GM21529 (cell line): ENCODE results near the gene SCLY.
"Not testable (repeated sequence)": the region's sequence is repeated elsewhere in the genome, so short reads cannot be mapped to it uniquely, and the experiment has no call there.

Source experiments
- ATAC-seq: cut with Tn5 transposase; IDR thresholded peaks from one replicate; pipeline ENCODE4 v1.9.1; 2021; ENCODE audit not compliant: unreplicated experiment

Gene SCLY

DNA sequence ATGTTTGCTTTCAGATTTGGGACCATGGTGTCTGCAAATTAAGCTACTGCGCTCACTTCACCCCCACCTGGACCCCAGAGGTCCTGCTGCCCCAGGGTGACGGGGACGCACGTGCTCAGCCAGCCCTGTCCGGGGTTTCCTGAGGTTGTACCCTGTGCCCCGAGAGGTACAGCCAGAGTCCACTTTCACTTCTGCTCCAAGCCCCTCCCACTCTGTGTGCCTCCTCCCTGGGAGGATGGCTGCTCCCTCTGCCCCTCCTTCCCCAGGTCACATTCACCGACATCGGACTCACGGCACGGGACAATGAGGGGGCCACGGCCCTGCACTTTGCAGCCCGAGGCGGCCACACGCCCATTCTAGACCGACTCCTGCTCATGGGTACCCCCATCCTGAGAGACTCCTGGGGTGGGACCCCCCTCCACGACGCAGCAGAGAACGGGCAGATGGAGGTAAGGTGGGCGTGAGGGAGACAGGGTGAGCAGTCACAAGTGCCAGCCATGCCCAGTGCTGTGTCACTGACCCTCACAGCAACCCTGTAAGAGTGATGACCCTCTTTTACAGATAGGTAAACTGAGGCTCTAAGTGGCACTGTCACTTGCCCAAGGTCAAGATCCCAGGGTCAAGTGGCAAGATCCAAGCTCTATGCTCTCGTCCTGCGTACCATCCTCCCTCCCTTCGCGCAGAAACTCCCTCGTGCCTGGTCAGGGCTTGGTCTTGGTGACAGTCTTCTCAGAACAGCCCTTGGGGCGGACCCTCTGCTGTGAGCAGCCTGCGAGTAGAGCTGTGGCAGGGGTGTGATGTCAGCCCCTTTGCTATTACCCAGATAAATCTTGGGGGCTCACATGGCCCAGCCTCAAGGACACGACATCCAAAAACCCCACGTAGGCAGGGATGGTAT is 47.0 kb downstream of the SCLY start:
- peak; percentile 83 for ATAC-seq

DNA sequence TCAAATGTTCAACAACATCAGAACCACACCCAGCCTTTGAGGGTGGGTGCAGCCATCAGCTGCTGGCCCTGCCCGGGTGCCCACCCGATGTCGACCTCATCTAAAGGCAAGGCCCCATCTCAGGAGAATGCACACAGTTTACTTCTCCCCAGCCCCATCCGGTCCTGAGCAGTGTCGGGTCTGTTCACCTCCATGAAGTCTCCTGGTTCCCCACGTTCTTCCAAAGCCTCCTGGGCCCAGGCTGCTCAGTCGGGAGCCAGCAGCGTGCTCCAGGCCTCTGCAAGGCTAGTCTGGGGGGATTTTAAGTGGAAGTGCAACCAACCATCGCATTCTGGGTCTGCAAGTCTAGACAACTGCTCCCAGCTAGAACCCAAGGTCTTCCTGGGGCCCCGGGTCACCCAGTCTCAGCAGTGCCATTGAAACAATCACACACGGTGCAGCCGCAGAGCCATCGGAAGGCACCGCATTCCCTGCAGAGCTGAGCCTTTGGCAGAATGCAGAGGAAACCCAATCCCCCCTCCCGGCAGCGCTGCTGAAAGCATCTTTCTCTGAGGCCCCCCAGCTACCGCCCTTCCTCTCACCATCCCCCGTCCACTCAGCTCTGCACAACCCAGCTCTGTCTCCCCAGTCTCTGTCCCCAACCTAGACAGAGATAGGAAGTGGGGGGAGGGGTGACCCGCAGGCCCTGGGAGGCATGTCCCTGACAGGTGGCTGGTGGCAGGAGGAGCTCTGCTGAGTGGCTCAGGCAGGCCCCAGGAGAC is 47.8 kb downstream of the SCLY start:
- peak; percentile 67 for ATAC-seq

DNA sequence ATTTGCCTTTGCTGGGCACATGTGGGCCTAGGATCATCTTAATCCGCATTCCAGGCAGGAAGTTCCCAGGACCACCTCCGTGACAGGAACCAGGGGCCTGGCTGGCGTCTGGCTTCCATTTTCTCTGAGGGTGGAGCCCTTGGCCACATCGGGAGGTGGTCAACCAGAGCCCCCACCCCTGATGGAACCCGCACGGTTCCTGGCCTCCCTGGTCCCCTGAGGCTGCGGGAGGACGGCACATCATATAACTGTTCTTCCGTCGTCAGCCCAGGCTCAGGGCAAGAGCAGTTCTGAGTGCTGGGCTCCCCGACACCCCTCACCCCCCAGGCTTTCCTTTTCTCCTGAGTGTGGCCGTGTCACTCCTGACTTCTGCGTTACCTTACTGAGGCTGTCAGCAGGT is 52.8 kb downstream of the SCLY start:
- ATAC-seq = no peak

DNA sequence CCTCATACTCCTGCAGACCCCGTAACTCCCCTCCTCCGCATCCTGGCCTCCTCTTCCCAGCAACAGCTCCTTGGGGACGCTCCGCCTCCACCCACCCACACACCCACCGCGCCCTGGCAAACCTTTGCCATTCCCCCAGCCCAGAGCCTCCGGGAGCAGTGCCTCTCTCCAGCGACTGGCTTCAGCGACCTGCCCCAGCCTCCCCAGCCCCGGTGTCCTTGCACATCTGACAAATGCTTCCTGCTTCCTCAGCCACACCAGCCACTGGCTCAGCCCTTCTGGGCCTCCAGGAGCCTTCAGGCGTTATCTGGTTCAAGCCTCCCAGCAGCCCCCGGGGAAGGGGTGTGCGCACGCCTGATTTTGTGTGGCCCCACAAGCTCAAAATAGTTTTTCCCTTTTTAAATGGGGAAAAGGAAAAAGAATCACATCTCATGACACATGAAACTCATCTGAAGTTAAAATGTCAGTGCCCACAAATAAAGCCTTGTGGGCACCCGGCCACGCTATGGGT is 53.6 kb downstream of the SCLY start:
- no peak for ATAC-seq

DNA sequence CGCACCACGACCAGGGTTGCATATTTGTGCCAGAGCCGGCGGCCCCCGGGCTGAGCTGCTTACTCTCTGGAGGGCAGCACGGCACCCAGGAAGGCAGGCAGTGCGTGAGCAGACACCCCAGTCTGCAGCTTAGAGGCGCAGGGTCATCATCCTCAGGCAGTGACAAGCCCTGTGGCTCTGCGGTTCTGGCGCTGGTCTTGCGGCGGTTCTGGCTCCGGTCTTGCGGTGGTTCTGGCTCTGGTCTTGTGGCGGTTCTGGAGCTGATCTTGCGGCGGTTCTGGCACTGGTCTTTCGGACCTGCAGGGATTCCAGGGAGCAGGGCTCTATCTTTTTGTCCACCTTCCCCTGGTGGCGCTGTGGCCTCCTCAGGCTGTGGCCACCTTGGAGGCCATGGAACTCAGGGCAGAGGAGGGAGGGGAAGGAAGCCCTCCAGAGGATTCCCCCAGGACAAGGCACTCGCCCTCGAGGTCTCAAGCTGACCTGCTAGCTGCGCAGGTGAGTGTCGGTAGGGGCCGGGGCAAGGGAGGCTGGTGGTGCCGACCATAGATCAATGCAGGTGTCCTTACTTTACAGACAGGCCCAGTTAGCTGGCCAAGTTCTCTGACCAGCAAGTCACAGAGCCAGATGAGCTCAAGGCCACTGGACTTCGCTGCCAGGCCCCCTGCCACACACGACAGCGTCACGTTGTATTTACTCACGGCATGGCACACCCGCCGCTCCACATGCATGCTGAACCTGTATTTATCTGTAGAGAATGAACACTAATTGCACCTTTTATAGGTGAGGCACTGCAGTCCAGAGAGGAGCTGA is 54.3 kb downstream of the SCLY start:
- no peak for ATAC-seq

DNA sequence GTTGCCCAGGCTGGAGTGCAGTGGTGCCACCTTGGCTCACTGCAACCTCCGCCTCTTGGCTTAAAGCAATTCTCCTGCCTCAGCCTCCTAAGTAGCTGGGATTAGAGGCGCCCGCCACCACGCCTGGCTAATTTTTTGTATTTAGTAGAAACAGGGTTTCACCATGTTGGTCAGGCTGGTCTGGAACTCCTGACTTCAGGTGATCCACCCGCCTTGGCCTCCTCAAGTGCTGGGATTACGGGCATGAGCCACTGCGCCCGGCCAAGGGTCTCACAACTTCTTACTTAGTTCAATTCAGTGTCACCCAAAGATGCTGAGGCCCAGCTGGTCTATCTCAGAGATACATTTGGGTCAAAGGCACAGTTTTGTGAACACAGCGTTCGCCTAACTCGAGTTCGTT is 54.9 kb downstream of the SCLY start:
- not testable (repeated sequence) for ATAC-seq

DNA sequence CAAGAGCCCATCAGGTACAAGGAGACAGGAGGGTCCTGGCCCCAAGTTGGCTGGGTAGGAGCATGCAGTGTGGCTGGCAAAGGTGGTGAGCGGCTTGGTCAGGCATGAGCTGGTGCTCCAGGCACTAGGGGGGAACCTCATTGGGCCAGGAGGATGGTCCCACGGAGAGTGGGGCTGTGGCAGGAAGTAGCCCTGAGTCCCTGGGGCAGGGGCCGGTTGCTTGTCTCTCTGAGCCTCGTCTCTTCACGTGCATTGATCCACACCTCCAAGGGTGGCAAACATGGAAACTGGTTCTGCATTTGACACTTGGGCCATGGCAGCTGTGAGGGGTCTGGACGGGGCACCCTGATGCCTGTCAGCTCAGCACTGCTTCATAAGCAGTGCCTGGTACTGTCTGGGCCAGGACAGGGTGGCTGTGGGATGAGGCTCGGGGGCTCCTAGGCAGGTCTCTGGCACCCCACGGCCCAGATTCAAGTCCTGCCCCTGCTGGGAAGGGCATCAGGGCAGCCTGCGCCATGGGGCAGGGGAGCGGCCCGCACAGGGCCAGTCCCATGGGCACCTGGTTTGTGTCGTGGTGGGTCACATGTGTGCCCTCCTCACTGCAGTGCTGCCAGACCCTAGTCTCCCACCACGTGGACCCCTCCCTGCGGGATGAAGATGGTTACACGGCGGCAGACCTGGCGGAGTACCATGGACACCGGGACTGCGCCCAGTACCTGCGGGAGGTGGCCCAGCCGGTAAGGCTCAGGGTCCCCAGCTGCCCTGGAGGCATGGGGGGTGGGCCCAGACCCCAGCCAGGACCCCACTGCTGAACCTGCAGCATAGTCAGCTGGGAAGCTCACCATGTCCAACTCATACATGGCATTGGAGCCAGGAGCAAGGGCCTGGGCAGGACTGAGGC is 55.7 kb downstream of the SCLY start:
- ATAC-seq = no peak

DNA sequence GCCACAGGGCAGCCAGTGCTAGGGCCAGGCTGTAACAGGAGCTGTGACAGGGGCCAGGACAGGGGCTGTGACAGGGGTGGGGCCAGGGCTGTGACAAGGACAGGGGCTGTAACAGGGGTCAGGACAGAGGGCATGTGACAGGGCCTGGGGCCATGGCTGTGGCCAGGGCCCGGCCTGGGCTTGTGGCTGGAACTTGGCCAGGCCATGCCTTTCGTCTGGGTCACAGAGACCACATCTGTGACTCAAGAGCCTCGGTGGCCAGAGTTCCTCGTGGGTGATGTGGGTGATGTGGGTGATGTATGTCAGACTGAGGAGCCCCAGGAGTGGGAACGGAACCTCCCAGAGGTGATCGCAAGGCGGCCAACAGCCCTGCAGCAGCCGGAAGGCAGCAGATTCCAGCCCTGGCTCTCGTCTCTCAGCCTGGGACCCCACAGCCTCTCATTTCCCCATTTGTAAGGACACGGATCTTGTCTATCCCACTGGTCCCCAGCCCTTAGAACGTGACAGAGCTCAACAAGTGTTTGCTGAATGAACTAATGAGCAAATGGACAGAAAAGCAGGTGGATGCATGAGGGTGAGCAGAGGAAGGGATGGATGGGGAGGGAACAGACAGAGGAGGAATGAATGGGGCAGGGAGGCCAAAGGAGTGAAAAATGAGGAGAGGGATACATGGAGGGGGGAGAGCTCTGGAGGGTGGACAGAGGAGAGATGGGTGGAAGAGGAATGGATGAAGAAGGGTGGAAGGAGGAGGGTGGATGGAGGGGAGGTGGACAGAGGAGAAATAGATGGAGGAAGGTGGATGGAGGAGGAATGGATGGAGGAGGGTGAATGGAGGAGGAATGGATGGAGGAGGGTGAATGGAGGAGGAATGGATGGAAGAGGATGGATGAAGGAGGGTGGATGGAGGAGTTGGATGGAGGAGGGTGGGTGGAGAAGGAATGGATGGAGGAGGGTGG is 56.7 kb downstream of the SCLY start:
- ATAC-seq = no peak

DNA sequence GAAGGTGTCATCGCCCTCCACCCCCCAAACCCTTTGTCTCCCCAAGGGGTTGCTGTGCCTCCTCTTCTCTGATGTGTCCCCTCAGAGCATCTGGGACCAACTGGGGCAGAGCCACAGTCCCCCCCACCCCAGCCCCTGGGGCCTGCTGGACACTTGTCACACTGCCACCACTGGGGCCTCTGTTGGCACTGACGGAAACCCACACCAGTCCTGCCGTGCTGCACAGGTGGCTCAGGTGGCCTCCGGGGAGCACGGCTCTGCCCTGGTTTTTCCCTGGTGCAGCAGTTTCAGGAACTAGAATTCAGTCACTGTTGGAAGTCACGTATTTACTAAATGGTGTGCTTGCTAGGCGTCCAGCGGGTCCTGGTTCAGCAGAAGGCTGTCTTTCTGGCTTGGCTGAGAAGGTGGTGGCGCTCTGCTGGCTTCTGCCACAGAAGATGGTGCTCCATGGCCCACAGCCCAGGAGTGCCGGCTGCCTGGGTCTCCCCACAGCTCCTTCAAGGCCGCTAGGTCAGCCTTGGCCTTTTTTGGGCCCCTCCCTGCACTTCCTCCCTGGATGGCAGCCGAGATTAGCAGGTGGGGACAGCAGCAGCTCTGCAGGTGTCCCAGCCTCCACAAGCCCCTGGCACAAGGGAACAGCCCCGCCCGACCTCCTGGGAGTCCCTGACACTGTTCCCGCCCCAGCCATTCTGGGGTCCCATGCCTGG is 59.1 kb downstream of the SCLY start:
- peak; percentile 37 for ATAC-seq

DNA sequence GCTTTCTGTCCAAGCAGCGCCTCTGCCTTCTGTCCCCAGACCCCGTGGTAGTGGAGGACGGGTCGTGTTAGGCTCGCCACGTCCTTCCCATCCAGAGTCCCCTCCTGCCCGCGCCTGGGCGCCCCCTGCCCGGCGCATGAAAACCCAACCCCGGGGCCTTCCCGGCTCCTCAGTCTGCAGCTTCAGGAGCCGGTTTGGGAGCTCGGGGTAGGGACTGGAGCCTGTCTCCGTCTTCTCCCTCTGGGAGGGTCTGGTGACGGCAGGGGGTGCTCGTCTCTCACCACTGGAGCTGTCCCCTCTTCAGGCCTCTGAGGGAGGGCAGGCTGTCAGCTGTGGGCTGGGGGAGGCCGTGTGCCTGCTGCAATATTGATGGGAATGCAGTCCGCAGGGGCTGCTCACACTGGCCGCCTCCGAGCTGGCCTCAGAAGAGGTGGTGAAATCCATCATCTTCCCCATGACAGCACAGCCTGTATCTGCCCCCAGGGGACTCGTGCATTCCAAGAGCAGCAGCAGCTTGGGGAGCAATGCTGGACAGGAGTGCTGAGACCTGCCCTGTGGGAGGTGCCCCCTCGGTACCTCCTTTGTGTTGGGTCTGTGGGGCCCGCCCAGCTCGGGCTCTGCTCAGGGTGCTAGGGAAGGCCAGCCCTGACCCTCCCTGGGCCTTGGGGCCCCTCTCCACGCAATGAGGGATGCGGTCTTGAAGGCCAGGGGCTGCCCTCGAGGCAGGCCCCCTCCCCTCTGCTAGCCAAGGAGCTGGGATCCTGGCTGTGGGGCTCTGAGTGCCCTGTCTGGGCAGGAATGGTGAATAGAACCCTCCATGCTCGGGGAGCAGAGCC is 59.9 kb downstream of the SCLY start:
- no peak for ATAC-seq

DNA sequence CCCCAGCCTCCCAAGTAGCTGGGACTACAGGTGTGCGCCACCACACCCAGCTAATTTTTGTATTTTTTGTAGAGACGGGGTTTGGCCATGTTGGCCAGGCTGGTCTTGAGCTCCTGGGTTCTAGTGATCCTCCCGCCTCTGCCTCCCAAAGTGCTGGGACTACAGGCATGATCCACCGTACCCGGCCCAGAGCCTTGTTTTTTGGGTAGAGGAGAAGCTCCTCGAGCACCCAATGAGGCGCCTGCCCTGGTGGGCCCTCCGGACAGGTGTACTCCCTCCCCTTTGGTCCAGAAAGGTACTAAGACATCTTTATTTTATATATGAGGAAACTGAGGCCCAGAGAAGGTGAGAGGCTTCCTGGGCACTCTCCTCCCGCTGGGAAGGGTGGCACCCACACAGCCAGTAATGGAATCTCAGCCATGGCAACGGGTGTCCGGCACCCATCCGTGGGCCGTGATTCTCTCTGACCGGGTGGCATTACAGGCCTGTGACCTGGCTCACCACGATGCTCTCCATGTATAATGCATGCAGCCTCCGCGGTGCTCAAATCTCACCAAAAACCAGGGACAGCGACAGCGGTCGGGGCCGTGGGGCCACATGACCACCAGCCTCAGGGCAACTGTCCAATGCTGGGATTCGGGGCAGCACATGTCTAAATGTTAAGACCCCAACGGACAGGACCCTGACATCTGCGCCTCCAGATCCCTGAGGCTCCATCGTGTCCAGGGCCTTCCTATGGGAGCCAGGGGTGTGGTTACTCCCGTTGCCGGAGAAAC is 60.9 kb downstream of the SCLY start:
- no peak for ATAC-seq

DNA sequence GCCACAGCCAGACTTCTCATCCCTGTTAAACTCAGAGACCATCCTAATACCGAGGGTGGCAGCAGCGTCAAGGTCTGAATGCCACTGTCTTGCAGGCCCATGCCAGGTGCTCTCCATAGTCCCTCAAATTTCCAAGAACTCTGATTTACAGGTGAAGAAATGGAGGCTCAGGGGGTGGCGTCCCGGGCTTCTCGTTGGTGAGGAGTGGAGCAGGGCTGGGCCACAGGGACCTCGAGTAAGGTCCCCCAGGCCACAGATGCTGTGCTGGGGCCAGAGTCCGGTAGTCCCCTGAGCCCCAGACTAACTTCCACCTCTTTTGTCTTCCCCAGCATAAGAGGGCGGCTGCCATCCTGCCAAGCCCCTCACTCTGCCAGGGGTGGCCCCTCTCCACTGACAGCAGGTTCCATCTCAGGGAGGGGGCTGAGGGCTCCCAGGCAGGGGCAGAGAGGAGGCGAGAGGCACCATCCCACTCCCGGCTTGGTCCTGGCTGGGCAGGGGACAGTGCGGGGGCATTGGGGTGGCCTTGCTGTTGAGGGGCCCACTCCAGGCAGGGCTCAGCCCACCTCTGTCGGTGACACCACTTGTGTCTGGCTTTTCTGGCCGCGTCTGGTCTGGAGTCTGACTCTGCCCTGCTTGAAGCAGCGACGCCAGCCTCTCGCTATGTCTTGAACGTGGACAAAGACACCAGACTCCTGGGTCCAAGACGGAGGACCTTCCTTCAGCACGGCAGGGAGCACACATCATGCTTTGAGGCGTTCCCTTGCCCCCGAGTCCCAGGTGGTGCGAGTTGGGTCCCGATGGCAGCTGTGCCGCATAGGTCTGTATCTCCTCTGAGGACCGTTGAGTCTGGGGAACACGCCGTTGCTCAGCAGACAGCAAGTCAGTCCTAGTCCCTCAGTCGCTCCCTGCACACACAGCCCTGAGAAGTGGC is 61.8 kb downstream of the SCLY start:
- no peak for ATAC-seq

DNA sequence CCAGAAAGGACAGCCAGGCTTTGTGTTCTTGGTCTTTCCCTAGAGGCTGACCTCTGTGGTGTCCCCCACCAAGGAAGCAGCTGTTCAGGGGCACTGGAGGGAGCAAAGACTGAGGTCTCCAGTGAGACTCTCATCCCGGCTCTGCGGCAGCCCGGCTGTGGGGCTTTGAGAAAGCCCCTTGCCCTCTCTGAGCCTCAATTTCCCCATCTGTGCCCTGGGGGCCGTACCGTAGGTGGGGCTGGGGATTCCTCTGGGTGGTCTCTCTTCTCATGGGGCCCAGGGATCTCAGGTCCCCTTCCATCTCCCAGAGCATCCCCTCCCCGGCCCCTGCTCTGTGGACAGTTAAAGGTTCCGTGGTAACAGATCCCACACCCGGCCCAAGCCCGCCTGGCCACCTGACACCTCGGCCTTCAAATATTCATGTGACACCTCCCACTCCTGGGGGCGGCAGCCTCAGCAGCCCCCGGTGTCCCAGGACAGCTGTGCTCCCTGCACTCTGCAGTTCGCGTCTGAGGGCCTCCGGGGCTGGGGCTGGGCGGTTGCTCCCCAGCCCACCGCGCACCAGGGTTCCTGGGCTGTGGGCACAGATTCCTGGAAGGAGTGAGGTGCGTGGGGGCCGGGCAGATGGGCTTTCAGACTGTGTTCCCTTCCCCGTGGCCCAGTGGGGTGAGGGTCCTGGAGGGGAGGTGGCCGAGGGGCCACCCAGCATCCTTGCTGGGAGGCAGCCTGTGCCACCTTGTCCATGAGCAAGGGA is 62.6 kb downstream of the SCLY start:
- no peak for ATAC-seq

DNA sequence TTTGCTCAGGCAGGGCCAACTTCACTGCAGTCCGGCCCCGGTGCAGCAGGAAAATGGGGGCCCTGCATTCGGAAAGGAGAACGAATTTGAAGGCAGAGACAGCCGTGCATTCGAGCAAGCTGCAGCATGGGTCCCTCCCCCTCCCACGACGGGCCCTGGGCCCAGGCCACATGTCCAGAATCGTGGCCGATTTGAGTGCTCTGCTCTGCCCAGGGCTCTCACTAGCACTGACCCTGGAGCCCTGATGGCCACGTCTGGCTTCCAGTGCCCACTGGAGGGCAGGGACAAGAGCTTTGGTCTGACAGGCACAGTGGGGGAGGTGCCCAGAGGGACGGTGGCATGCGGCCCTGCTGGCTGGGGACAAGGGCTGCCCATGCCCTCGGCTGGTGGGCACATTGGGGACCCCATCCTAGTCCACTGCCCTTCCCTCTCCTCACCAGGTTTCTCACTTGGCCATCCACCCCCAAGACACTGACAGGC is 63.2 kb downstream of the SCLY start:
- ATAC-seq = no peak
